ENCODE measurements around the gene LDAH. TPM values are rescaled to one million over a fixed set of nuclear protein-coding genes. Genes with fewer than 3 reads are reported as not detected.

Gene LDAH
- total RNA-seq, 1 experiment from 2014 or later, result 16.6 TPM

DNA sequence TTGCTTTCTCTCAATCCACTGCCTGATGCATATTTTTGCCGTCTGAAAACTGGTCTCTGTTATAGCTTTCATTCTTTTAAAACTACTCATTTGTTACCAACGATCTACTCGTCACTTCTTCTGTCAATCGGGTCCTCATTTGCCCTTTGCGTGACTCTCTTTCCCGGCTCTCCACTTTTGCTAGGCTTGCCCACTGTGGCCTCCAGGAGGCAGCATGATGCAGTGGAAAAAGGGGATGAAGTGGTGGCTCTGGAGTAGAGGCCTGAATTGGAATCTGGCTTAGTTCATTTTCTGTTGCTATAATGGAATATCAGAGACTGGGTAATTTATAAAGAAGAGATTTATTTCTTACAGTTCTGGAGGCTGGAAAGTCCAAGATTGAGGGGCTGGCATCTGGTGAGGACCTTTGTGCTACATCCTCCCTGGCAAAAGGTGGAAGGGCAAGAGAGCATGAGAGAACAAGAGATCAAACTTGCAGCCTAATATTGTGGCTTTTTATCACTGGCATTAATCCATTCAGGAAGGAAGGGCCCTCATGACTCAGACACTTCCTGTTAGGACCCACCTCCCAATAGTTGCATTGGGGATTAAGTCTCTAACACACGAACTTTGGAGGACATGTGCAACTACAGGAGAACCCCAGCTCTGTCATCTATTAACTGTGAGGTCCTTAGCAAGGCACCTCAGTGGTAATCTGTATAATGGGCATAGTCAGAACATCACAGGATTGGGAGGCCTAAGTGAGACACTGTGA is 140.6 kb downstream of the LDAH start:
- no peak for DNase-seq (ENCODE audit: low read depth)

DNA sequence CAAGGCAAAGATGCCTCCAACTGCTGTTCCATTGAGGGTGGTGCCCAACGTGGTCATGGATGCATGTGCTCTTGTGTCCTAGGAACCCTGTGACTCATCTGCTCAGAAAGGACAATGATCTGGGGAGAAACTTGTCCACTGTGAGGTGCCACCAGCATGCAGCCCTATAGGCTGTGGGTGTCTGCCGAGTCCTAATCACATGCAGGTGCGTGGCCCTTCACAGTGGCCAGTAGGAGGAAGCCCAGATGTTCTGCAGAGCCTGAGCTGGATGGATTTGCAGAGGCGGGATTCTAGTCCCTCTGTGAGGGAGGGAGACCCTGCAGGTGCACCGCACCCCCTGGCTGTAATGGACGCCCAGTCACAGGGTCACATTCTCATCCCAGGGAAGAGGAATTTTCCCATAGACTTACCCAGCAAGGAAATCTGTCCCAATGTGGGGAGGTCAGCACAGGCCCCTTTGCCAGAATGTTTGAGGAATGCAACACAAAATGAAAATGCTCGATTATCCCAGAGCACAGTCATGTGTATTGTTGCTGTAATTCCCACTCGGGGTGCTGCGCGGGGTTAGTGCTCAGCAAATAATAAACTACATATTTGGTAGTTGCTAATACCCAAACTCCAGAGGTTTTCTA is 142.0 kb downstream of the LDAH start:
- no peak for DNase-seq (ENCODE audit: low read depth)

DNA sequence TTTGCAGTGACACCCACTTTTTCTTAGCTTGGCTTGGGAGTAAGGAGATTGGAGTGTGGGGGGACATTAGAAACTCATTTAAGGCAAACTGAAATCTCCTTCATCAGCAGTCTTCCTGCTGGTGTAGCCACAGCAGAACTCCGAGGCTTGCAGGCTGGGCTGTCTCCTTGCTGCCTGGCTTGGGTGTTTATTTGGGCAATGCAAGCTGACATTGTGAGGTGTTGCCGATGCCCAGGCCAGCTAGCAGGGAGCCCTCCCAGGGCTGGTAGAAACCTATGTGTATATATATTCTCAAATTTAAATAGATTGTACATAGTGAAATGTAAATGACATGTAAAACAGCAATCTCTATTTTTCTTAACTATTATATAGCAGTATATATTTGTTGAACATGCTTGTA is 144.1 kb downstream of the LDAH start:
- DNase-seq (ENCODE audit: low read depth), result no peak

DNA sequence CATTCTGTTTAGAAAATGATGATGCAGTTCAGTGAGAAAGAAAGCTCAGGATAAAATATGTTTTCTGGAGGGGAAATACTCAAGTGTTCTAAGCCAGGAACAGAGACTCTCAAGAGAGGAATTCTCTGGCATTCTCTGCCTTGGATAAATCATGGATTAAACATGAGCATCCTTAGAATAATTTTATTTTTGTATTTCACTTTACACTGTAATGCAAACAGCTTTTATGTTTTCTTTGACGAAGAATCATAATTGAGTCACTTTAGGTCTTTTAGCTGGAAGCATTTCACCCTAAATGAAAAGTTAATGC is 144.9 kb downstream of the LDAH start:
- DNase-seq (ENCODE audit: low read depth), result no peak

DNA sequence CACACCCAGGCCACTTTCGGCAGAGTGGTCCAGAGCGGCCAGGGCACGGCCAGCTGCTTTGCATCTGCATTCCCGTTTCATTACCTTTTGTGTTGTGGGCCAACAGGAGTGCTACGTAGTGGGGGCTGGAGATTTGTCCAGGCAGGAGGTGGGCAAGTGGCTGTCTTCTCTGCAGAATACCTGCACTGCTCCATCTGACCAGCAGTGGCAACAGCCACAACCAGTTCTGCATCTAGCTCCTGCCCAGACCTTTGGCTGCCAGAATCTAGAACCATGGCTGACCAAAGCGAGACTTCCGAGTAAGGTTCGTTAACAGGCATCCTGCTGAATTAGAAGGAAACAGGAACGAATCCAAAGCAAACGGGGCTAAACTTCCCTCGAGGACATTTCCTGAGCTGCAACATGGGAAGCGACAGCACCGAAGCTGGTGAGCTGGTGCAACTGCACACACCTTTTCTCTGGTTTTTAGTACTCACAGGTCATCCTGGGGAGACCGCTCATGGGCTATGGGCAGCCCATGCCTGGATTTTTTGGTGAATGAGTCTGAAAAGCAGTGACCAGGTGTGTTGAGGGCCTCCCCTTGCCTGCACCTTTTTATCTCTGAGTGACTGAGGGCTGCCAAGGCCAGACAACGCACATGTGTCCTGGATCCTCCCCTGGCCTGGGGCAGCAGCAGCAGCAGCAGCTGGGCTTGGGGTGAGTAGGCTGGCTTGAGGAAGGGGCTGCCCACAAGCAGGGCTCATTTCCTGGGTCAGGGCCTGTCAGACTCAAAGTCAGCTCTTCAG is 145.4 kb downstream of the LDAH start:
- no peak for DNase-seq (ENCODE audit: low read depth)

DNA sequence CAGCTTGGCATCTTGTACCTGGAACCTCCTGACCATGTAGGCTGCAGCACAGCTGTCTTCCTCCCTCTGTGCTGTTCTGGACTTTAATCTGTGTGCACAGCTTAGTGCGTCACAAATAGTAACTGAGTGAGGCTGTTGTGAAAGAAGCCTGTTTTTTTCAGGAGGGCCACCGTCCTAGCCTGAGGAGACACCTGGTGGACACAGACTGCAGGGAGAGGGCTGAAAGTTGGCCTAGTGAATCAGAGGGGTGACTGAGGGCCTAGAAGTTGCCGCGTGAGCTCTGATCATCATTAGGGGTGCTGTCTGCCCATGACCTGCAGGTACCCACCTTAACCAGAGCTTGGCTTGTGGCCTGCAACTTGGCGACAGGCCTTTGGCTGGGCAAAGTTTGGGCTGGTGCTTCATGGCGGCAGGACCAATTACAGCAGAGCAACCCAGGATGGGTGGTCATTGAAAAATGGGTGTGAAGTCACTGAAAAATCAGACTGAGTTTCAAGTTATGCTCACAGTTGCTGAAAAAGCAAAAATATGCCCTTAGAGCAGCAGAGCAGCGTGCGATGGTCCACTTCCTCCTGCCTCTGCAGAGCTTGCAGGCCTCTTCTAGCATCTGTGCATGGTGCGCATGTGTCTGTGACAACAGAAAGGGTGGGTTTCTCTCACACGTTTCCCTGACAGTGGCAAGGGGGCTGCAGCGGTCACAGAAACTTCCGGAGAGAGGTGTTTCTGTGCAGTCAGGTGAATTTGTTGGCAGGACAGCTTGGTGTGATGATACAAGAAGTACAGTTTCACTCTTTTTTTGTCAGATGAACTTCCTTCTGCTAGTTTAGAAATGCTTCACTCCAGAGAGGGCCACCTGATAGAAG is 146.3 kb downstream of the LDAH start:
- no peak for DNase-seq (ENCODE audit: low read depth)

DNA sequence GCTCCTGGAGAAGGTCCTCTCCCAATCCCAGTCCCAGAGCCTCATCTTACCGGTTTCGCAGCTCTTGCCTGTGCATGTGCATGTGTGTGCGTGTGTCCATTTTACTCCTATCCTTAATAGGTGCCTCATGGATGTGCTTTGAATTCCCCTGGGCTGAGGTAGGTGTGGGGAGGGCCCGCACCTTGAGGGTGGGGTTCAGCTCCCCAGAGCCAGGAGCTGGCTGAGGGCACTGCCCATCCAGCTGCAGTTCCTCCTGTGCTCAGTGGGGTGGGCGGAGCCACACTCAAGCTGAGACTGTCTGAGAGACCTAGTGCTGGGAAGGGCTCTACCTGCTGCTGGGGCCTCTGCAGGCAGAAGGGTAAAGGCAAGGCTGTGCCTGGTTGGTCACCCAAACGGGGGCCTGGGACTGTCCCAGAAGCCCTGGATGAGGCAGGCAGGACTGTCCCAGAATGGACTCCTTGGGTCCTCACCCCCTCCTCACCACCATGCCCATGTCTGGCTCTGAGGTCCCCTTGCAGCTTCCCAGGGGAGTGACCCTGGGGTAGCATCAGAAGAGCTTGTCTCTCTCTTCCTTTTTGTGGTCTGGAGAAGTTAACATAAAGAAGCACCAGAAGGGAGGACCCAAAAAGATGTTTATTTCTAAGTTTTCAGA is 147.1 kb downstream of the LDAH start:
- DNase-seq (ENCODE audit: low read depth), result no peak

DNA sequence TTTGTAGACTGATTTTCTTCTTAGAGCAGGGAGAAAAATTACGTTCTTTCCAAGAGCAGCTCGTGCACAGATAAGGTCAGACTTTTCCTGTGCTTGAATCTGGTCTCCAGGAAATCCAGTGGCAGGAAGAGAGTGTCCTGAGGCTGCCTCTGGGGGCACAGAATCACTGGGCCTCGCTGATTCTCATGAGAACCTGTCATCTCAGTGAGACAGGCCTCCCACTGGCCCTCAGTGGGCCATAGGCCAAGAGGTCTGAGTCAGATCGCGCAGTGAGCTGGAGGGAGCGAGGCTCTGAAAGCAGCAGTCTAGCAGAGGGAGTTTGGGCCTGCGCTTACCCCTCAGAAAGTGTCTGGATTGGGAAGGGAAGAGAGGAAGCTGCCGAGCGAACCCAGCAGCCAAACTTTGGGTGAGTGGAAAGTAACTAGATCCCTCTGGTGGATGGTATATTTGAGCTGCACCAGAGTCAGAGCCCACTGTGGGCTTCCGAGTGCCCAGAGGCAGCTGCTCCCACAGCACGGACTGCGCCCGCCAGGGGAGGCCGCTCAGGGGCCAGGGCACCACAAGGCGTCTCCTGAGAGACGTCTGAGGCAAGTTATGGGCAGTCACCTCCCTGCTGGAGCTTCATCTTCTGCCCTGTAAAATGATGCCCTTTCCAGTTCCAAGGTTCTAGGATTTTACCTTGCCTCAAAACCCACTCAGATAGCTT is 147.8 kb downstream of the LDAH start:
- DNase-seq (ENCODE audit: low read depth), result peak; percentile 82

DNA sequence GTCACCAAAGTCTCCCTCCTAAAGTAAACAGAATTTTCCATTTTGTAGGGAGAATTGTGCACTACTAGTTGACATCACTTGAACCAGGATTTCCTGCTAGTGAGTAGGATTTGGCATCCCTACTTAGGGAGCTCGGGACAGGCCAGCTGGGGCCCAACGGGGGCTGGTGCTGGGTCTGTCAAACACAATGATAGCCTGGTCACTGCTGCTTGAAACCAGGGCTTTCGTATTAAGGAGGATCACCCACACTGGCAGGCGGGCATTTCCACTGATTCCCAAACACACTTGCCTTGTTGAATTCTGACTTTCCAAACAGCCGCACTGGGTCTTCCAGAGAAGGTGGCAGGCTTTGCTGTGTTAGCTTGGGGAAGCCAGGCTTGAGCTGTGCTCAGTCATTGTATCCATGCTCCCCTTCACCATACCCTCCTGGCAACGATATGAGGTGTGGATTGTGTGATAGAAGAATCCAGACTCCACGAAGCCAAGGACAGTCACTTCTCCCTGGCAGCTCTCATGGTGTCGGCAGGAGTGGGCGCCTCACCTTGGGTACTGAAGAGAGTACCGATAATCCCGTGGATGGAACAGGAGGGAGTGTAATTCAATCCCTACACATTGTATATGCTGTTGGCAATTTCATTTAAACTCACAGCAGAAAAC is 148.5 kb downstream of the LDAH start:
- DNase-seq (ENCODE audit: low read depth), result no peak

DNA sequence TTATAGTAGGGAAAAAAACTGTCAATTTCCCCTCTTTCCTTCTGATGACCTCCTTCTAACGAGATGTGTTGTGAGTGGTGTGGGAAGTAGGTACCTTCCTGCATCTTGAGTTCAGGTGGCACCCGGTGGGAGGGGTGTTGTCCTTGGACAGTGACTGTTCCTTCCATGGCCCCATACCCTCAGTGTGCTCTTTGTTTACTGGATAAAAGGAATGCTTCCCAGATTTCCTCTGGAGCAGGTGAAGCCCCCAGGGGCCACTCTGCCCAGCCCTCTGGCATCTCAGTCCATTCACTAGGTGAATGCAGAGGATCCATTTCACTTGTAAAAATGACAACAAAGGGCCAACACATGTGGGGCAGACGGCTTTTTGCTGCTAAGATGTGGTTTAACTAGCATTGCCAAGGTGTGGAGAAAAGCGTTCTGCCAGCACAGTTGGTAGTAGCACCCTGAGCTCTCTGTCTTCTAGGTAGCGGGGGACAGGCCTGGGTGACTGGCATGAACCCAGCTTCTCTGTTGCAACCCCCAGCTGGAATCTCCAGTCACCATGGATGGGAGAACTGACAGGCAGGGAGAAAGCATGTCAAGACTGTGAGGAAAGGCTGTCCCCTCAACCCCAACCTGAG is 149.1 kb downstream of the LDAH start:
- no peak for DNase-seq (ENCODE audit: low read depth)

DNA sequence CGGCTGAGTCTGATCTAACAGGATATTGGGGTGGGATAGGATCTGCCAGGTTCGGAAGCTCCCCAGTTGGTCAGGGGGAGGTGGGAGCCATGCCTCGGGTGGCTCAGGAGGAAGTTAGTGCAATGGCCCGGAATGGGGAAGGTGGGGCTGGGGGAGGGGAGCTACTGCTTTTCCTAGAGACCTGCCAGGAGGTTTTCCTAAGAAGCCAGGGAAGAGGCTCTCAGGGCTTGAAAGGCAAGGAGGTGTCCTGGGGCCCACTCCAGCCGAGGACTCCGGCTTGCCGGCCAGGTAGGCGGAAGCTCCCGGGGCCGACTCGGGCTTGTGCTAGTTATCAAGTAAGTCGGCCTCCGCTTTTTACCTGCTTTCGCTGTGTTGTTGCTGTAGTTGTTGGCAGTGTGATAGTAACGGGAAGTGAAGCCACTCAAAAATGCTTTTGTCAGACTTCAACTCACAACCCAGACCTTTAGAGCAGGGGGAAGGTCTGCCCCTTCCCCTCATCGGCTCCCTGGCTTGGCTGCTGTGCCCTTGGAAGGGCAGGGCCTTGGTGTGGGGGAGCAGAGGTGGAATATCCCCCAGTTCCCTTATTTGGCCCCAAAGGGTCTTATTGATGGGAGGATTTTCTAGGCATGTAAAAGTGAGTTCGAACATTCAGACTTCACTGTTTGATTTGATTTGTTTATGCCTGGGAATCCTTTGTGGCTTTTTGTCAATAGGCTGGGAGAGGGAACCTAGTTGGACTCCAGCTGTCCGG is 150.5 kb downstream of the LDAH start:
- DNase-seq (ENCODE audit: low read depth), result no peak

DNA sequence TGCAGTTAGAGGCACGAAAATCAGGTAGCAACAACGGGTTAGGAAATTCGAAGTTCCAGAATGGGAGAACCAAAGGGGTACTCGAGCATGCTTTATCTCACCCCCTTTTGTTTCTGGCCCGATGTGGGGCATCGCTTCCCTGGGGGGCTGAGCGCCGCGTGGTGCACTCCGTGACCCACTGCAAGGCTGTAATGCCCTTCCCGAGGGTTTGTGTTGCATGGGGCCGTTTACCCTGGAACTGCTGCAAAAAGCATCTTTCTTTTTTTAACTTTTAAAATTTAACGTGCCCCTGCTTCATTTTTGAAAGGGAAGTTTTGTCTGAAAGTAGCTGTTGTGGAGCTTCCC is 151.2 kb downstream of the LDAH start:
- DNase-seq (ENCODE audit: low read depth), result no peak

DNA sequence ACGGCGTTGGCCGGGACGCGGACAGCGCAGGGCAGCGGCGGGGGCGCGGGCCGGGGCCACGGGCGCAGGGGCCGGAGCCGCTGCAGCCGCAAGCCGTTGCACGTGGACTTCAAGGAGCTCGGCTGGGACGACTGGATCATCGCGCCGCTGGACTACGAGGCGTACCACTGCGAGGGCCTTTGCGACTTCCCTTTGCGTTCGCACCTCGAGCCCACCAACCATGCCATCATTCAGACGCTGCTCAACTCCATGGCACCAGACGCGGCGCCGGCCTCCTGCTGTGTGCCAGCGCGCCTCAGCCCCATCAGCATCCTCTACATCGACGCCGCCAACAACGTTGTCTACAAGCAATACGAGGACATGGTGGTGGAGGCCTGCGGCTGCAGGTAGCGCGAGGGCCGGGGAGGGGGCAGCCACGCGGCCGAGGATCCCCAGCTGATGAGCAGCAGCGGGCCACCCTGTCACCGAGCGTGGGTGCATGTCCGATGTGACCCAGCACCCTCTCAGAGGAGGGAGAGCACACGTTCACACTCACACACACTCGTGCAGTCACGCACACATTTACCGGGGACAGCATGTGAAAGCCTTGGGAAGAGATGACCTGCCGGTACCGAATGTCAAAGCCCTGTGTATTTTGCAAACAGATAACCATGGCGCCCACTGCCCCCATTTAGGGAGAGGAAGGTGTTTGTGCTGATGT is 151.7 kb downstream of the LDAH start:
- no peak for DNase-seq (ENCODE audit: low read depth)

DNA sequence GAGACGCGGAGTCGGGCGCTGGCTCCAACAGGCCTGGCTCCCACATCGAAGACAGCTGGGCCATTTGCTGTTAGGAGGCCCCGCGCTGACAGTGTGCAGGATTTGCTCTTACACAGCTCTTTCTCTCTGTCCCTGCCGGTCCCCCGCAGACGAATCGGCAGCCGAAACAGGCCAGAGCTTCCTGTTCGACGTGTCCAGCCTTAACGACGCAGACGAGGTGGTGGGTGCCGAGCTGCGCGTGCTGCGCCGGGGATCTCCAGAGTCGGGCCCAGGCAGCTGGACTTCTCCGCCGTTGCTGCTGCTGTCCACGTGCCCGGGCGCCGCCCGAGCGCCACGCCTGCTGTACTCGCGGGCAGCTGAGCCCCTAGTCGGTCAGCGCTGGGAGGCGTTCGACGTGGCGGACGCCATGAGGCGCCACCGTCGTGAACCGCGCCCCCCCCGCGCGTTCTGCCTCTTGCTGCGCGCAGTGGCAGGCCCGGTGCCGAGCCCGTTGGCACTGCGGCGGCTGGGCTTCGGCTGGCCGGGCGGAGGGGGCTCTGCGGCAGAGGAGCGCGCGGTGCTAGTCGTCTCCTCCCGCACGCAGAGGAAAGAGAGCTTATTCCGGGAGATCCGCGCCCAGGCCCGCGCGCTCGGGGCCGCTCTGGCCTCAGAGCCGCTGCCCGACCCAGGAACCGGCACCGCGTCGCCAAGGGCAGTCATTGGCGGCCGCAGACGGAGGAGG is 152.4 kb downstream of the LDAH start:
- DNase-seq (ENCODE audit: low read depth), result no peak

DNA sequence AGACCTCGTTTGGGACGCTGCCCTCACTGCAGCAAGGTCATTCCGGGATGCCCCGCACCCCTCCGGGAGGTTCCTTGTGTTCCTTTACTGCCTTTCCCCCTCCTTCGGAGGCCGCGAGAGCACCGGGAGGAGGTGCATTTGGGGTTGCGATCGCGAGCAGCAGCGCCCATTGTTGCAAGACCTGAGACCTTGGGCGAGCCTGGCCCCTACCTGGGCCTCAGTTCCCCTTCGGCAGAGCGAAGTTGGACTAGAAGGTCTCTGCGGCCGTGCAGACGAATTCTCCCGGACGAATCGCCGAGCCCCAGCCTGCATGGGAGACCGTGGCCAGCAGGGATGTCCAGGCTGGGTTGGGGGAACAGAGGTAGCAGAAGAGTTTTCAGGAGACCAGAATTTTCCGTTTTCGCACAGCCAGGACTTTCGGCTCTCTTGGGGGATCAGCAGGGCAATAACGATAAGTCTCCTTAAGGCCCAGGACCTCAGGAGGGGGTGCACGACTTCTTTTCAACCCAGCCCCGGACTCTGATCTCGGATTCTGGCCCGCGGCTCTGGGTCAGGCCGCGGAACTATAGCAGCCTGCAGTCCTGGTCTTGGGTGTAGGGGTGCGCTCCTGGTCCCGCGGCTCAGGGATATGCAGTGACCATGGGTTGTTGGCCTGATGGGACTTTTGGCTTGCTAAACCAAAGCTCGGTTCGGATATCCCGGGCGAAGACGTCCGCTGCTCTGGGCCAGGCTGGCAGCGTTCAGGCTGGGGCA is 153.2 kb downstream of the LDAH start:
- DNase-seq (ENCODE audit: low read depth), result no peak

DNA sequence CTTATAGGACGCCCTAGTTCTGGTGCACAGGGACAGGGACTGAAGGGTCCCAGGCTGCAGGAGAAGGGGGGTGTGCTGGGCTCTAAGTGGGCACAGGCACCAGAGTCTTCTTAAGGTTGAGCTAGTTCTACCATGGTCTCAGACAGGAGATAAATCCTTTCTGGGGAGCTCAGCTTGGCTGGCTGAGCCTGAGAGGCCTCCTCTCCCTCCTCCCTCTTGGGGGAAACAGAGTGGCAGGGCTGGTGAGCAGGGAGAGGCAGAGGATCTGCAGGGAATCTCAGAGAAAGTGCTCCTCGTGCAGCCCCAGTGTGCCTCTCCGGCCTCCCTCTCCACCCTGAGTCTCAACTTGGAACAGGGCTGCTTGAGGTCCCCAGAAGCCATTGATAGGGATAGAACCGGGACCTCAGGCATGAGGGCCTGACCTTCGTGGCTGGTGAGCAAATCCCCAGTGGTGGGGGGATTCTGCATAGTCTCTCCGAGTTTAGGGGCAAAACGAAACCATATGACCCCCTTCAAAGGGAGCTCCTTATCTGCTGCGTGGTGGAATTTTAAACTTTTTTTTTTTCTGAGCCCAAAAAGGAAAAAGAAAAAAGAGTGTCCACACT is 153.9 kb downstream of the LDAH start:
- DNase-seq (ENCODE audit: low read depth), result no peak

DNA sequence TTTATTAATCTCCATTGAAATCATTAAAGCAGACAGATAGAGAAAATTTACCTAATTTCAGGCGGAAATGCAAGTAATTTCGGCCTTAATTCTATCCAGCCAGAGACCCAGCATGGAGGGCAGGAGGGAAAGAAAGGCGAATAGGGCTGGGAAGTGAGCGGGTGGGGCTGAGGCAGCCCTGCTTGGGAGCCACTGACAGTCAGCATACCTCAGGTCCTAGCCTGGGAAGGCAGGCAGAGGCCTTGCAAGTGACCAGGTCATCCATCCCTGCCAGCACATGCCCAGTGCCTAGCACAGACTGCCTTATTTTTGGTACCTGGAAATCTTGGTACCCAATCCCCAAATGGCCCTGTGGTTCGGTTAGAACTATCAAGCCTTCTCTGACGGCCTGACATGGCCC is 154.4 kb downstream of the LDAH start:
- no peak for DNase-seq (ENCODE audit: low read depth)

Measured in M059J (cell line).